Colonic mucosa (tissue), 4 donors: Measurements from ENCODE around the gene AMN. TPM values are rescaled to one million over a fixed set of nuclear protein-coding genes. Genes with fewer than 3 reads are reported as not detected.

ENCODE experiments used
- DNase-seq: peaks from one replicate; pipeline ENCODE4 v3.0.0-alpha.2; 2020
- H3K27ac ChIP-seq: fragments of 200-600 bp; one replicate; pipeline ENCODE4 v1.8.0; 2021
- H3K27me3 ChIP-seq: fragments of 200-600 bp; one replicate; pipeline ENCODE4 v1.8.0; 2021
- H3K36me3 ChIP-seq: fragments of 200-600 bp; one replicate; pipeline ENCODE4 v1.8.0; 2021
- H3K4me1 ChIP-seq: fragments of 200-600 bp; one replicate; pipeline ENCODE4 v1.8.0; 2021; ENCODE audit warnings: mild to moderate bottlenecking
- H3K4me3 ChIP-seq: fragments of 200-600 bp; one replicate; pipeline ENCODE4 v1.8.0; 2021
- H3K9ac ChIP-seq, 2 donors: one replicate each; pipeline ENCODE4 v1.7.0; 2013; ENCODE audit warnings: control low read depth in 2 of 2, low read depth in 2 of 2, low read length in 2 of 2
- H3K9me3 ChIP-seq: fragments of 200-600 bp; one replicate; pipeline ENCODE4 v1.8.0; 2021
- intact Hi-C: fragments of 100-400 bp; cut with DNase I; formaldehyde crosslinking; loops from one replicate; pipeline ENCODE4 v1.14.1; 2022
- total RNA-seq, 2 donors: library from RNA; stranded (reverse); fragmentation: NEBNext Ultra II Directional in 1 of 2; extraction: Animal tissue kit (Norgen Biotek cat#: 25700) in 1 of 2; gene quantifications; one replicate each; pipeline ENCODE4 v1.2.1, GENCODE V29; 2021
- TF ChIP-seq, protein P1 (sequence below): fragments of 200-600 bp; IDR thresholded peaks from one replicate; pipeline ENCODE4 v1.8.0; 2022; ENCODE audit warnings: antibody characterized with exemption, mild to moderate bottlenecking
- donor health status: healthy.
- donor health status: DM: no; HTN: no; CAD: no.
- donor health status: DM: no; HTN: no; CAD: no.

Gene AMN
- total RNA-seq, 2 donors from 2014 or later: 186 to 239 TPM

DNA sequence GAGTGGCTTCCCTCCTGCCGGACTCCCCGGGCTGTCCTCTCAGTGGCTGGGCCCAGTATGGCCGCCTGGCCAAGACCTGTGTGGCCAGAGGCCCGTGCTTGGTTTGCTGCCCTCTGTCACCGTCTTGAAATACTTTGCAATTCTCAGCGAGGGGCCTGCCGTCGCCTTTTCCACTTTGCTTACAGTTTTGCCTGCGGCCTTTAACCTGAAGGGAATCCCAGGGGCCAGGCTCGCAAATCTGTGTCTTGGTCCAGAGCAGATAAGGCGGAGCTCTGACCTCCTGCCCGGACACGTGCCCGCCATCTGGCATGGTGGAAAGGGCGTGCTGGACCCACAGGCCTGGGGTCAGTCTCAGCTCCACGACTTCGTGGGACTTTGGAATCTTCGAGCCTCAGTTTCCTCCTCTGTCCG lies 10.9 kb upstream of the AMN start:
- Histone ChIP-seq H3K27me3 (no peaks in the 10 kb centered on the region), H3K9me3 (no peaks in the 10 kb centered on the region), H3K4me3 (no peak overlapping the region), H3K36me3 (no peaks in the 10 kb centered on the region), H3K4me1 (no peaks in the 10 kb centered on the region), H3K27ac (no peak overlapping the region), H3K9ac (no peak overlapping the region)
- no peak for DNase-seq
- TF ChIP-seq, protein P1, sequence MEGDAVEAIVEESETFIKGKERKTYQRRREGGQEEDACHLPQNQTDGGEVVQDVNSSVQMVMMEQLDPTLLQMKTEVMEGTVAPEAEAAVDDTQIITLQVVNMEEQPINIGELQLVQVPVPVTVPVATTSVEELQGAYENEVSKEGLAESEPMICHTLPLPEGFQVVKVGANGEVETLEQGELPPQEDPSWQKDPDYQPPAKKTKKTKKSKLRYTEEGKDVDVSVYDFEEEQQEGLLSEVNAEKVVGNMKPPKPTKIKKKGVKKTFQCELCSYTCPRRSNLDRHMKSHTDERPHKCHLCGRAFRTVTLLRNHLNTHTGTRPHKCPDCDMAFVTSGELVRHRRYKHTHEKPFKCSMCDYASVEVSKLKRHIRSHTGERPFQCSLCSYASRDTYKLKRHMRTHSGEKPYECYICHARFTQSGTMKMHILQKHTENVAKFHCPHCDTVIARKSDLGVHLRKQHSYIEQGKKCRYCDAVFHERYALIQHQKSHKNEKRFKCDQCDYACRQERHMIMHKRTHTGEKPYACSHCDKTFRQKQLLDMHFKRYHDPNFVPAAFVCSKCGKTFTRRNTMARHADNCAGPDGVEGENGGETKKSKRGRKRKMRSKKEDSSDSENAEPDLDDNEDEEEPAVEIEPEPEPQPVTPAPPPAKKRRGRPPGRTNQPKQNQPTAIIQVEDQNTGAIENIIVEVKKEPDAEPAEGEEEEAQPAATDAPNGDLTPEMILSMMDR: no peak
- intact Hi-C loops: no loop called here

DNA sequence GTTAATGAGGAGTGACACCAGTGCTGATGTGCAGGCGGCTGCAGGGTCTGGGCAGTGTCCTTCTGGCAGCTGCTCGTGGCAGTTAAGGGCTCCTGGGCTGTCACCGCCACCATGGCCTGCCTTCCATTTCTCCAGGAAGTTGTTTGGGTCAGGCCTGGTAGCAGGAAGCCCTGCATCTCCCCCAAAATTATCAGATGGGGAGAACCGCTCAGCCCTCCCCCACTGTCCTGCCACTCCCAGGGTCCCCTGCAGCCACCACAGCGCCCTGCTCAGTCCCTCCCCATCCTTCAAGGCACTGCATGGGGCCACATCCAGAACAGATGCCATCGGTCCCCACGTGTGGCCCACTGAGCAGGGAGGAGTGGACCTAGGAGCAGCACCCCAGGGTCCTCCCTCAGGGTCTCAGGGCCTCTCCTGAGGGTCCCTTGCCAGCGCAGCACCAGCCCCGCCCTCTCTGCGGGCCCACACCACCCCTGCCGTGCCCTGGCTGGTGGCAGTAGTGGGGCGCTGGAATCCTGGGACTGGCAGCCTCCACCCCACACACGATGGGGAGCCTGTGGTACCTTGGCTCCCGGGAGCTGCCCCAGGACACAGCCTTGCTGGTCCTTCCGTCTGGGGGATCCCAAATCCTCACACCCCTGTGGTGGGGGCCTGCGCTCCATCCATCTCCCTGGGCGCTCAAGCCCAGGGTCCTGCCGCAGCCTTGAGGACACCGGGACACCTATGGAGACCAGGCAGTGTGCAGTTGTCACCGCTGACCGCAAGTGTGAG lies 10.3 kb upstream of the AMN start:
- intact Hi-C loops: no loop called here
- no peak for DNase-seq

DNA sequence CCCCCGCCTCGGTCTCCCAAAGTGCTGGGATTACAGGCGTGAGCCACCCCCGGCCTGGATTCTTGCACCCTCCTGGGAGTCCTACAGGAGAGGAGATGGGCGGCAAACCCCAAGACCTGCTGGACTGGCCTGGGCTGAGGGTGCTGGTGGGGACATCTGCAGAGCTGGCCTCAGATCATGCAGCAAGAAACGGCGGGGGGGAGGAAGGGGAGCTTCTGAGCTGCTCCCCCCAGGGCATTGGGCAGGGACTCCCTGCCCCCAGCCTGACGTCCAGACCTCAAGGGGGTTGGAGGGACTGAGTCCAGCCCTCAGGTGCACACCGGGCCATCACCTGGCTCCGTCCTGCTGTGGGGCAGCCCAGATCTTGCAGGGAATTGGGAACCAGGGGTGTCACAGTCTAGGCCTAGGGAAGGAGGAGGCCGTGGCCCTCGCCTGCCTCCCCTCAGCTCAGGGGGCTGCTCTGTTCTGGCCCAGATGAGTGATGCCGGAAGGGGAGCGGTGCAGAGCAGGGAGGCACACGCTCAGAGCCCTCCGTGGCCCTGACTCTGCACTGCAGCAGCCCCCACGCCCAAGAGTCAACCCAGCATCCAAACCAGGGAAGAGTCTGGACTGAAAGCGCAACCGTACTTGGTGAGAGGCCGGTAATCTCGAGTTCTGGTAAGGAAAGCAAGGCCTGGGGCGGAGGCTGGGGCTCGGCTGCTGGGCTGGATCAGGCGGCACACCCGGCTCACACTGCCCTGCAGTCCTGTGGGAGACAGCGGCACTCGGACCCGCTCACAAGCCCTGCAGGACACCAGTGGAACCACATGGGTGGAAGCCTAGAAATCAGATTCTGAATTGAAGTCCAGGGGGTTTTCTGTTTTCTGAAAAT lies 8.9 kb upstream of the AMN start:
- Histone ChIP-seq H3K9me3 (no peaks in the 10 kb centered on the region), H3K27ac (no peak overlapping the region), H3K36me3 (no peaks in the 10 kb centered on the region), H3K4me3 (no peak overlapping the region), H3K4me1 (no peaks in the 10 kb centered on the region), H3K9ac (no peak overlapping the region), H3K27me3 (no peaks in the 10 kb centered on the region)
- no peak for DNase-seq
- intact Hi-C loops: no loop called here
- TF ChIP-seq, protein P1: no peak

More for the DNA sequence above, 10.3 kb upstream of the AMN start:
- Histone ChIP-seq H3K4me1 (no peaks in the 10 kb centered on the region), H3K4me3 (no peak overlapping the region), H3K9me3 (no peaks in the 10 kb centered on the region), H3K9ac (no peak overlapping the region), H3K27me3 (no peaks in the 10 kb centered on the region), H3K36me3 (no peaks in the 10 kb centered on the region), H3K27ac (no peak overlapping the region)
- TF ChIP-seq, protein P1: no peak

DNA sequence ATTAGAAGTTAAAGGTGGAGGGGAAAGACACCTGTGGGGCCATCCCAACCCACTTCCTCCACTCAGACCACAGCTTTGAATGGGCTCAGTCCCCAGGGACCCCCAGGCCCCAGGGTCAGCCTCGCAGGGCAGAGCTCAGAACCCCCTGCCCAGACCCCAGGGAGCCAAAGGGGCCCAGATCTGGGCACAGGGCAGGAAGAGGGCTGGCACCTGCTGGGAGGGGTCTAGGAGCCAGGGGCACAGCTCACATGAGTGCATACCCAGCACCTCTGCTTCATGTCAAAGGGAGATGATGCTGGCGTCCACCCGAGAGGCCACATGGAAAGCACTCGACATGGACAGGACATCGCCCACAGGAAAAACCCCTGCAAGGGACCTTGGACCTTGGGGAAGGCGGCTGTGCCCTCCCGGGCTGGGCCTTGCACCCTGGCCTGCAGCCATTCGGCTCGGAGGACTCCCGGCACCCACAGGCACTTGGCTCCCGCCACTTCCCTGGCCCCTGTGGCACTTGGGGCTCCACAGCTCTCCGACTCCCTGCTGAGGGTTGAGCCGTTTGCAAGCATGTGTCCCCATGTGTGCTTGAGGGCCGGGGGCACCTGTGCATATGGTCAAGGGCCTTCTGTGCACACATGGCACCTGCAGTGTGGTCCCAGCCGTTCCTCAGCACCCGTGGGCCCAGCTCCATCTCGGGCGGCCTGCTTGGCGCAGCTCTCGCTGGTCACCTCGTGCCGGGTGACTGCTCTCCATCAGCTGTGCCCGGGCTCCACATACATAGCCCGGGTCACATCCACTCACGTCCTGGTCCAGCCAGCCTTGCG lies 7.8 kb upstream of the AMN start:
- Histone ChIP-seq H3K9me3 (no peaks in the 10 kb centered on the region), H3K4me3 (no peak overlapping the region), H3K27ac (no peak overlapping the region), H3K4me1 (no peaks in the 10 kb centered on the region), H3K9ac (no peak overlapping the region), H3K36me3 (no peaks in the 10 kb centered on the region), H3K27me3 (no peaks in the 10 kb centered on the region)
- TF ChIP-seq, protein P1: no peak
- no peak for DNase-seq
- intact Hi-C loops: loop anchor here (5.0 kb wide), 2 partner anchors 137 to 217 kb away; partner anchors contain the start of gene TRAF3
